ENCODE data around the gene RDH5.

RDH5 gene

DNA sequence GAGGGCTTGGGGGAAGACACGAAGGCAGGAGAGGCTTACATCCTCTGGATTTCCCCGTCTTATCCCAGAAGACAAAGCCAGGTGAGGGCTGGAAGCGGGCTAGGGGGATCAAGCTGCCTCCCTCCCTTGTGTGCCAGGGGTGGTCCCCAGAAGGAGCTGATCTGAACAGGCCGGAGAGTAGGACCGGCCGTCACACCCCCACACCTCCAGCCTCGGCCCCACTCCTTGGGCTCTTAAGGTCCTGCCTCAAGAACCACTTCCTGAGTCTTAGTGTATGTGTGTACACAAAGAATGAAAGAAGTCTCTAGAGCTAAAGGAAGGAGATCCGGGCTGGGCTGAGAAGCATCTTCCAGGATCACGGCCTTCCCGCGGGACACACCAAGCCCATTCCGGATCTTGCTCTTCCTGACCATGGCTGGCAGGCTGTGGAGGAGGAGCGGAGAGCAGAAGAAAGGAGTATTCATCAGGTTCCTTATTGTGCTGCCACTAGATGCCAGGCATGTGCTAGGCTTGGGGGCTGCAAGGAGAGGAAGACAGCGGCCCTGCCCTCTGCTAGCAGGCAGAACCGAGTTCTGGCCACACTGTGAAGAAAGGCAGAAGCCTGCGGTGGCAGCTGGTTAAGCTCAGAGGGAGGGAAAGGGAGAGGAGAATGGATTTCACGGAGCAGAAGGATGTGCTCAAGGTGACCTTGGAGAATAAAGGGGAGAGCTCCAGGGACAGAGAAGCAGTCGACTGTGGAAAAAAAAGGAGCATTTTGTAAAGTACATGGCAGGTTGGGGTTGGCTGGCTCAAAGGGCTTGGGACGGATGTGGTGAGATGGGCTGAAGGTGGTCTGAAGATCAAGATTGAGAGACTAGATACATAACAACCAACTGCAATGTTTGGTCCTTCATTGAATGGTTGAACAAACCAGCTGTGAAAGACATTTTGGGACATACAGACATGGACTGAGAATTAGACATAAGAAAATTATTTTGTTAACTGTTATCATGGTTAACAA lies 9.9 kb downstream of the RDH5 start:
- DNase-seq = no peak

GRCh38 chr12:55732288-55732687 lies 12.1 kb downstream of the RDH5 start:
- no peak for DNase-seq

- no peak for DNase-seq
Measured at GRCh38 chr12:55733021-55733555, 12.9 kb downstream of the RDH5 start.

DNA sequence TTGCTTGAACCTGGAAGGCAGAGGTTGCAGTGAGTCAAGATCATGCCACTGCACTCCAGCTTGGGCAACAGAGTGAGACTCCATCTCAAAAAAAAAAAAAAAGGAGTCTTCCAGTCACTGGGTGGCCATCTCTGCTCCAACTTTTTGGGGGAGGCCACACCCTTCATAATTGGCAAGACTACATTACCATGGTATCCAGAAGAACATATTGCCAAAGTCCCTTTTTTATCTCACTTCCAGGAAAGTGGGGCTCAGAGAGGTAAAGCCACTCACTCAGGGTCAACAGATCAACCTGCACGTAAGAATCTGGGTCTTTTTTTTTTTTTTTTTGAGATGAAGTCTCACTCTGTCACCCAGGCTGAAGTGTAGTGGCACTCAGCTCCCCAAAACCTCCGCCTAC lies 13.7 kb downstream of the RDH5 start:
- DNase-seq = no peak

DNA sequence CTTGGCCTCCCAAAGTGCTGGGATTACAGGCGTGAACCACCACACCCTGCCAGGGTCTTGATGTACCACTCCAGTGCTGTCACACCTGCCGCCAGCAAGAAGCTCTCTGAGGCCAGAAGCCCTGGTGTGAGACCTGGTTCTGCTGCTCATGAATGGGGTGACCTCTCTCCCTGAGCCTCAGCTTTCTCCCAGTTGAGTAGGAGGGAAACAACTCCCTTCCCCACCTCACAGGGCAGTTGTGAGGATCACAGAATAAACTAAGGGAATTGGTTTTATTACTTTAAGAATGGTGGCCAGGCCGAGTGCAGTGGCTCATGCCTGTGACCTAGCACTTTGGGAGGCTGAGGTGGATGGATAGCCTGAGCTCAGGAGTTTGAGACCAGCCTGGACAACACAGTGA lies 14.4 kb downstream of the RDH5 start:
- DNase-seq = no peak

DNA sequence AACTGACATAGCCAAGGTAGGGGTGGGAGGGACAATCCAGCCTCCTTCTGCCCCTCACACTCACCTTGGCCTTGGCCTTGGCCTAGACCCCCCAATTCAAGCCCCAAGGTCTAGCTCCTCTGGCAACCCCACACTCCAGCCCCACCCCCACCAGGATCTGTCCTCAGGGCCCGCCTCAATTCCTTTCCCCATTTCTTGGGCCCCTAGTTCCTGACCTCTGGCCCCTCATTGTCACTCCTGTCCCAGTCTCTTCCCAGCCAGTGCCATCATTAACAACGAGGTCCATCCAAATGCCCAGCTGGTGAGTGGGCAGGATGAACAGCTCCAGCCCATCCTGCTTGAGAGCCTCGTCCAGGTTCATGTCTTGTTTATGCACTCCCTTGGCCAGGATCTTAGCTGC lies 15.9 kb downstream of the RDH5 start:
- DNase-seq = no peak

DNA sequence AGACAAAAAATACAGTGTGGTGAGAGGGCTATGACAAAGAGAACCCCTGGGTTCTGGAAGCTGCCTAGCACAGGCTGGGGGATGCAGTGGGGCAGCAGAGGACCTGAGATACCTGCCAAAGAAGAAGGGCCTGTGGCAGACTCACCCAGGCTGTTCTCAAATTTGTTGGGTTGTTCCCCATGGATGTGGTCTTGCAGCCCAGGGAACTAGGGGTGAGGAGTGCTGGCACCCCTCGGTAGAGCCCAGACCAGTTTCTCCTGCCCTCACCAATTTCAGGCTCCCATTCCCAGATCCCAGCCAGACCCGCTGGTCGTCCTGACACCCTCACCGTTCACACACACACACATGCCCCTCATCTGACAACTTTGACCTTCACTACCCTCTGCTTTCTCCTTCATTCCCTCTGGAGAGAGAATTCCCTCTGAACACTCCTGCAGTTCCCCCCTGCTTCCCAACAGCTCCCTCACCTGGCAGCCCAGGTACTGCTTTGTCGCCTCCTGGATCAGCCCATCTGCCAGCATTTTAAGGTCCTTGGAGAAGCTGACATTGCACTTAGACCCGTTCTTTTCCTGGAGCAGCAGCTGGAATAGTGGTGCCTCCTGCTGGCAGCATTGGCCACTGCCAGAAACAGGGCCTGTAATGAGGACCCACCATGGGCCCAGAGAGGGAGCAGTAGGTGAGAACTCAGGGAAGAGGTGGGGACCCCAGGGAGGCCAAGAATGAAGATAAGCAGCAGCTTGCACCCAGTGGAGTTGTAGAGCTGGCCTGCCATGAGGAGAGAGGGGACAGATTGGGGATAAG lies 16.8 kb downstream of the RDH5 start:
- DNase-seq = peak; percentile 82

- no peak for DNase-seq
Measured at GRCh38 chr12:55737581-55738122, 17.5 kb downstream of the RDH5 start.

DNA sequence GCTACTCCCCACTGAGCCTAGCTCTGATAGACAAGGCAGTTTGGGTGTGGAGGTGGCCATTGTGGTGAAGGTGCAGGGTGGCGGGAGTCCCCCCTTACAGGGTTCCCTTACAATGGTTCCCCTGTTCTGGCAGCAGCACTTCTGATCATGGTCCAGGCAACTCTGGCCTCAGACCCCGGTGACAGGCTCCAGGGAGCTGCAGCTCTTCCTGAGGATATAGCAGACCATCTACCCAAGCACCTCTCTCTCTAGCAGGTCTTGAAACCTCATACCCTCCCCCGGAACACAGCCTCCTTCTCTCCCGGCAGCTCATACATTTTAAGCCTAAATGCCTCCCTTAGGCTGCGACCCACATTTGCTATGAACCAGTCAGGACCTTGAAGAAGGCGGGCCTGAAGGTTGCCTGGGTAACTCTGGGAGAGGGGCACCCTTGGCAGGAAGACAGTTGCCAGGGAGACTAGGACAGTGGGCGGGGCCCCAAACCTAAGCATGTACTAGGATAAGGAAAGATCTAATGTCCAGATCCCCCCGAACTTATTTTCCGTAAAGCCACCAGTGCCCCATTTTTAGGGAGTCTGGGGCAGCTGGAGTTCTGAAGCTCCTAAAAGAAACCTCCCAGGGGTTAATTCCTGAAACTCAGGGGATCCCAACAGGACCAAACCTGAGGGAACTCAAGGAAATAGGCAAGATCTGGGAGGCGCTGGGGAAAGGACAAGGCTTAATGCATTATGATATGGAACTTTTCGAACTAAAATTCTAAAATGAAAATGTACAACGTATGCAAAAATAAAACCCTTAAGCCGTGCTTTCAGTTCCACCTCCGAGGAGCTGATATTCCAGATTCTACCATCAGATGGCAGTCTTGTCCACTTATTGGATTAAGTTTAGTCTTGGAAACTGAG lies 18.2 kb downstream of the RDH5 start:
- peak; percentile 91 for DNase-seq

DNA sequence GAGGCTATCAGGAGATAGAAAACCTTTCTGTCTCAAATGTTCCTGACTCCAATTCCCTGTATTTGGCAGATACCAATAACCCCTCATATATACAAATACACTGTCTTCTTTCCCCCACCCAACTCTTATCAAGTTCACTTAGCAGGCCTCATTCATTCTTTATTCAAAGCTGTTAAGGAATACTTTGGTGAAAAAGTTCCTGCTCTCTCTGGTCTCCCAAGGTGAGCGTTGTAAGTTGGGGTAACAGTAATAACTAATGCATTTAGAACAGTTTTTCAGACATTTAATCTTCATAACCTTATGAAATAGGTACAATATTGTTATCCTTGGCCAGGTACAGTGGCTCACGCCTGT lies 18.8 kb downstream of the RDH5 start:
- no peak for DNase-seq

DNA sequence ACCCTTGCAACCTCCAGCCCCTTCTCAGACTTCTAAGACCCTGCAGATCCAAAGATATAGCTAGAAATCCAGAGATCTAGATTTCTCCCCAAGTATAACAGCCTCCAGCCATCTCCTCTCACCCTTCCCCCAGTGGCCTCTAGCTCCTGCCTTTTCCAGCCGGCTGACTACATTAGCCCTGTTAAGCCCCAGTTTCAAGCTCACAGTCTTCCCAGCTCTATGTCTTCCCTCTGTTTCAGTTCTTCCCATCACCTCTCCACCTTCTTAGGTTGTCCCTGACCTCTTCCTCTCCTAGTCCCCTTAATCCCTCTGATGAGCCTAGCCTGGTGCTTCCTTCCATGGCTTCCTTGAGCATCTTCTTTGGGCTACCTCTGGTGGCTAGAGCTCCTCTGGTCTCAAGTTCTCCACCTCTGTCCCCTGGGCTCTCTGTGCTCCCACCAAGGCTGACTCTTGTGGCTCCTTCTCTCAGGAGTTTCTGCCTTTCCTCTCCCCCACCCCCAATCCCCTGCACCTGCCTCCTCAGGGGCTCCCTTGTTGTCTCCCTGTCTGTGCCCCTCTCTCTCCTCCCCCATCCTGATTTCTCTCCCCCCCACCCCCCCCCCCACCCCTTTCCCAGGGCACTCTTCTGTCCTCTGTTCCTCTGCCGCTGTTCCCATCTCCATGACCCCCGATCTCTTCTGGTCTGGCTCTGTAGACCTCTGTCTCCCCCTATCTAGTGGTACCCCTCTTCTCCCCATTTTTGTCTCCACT lies 21.9 kb downstream of the RDH5 start:
- no peak for DNase-seq

DNA sequence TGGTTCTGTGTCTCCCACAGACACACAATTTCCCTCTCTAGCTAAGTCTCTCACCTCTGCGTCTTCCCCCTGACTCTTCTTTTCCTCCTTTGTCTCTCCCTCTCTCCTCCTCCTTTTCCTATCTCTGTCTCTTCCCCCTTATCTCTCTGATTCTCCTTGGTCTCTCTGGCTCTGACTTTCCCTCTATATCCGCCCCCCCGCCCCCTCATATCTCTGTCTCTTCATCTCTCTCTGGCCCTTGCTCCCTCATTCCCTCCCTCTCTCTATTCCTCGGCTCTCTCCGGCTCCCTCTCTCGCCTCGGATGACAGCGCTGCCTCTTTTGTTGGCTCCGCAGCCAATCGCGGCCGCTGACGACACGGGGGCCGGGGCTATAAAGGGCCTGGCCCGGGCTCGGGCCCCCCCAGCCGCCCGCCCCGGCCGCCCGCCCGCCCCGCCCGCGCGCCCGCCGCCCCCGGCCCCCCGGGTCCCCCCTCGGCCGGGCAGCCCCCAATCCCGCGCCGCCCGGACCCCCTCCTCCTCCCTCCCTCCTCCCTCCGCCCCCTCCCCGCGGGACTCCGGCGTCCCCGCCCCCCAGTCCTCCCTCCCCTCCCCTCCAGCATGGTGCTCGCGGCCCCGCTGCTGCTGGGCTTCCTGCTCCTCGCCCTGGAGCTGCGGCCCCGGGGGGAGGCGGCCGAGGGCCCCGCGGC lies 22.7 kb downstream of the RDH5 start, which contains the start of gene GDF11:
Gene GDF11, plus strand, starts transcription at position 404 of the 687 bp plus-strand sequence. Its CDS starts 195 bp downstream, at position 599.
- peak; percentile 90 for DNase-seq

DNA sequence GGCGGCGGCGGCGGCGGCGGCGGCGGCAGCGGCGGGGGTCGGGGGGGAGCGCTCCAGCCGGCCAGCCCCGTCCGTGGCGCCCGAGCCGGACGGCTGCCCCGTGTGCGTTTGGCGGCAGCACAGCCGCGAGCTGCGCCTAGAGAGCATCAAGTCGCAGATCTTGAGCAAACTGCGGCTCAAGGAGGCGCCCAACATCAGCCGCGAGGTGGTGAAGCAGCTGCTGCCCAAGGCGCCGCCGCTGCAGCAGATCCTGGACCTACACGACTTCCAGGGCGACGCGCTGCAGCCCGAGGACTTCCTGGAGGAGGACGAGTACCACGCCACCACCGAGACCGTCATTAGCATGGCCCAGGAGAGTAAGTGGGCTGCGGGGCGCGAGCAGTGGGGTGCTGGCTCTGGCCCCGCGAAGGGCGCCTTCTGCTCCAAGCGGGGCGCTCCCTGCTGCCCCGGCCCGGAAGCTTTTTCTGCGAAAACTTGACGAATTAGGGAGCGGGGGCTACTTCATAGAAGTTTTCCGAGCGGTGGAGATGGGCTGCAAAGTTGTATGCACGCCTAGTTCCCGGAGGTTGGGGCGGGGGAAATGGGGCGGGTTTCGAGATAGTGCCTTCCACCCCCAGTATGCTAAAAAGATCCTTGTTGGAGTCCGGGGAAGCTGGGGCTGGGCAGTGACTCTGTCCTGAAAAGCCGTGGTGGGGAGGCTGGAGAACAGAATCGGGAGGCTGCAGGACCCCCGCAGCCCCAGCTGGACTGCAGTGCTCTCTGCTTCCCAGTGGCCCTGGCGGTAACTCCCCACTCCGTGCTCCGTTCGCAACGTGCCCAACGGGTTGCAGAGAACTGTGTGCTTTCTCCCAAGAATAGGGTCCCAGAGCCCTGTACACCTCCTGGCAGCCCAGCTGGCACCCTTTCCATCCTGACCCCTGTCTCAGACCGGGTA lies 23.5 kb downstream of the RDH5 start:
- peak; percentile 81 for DNase-seq

- DNase-seq = no peak
Measured at GRCh38 chr12:55744340-55745030, 24.3 kb downstream of the RDH5 start.

GRCh38 chr12:55745361-55746173 lies 25.4 kb downstream of the RDH5 start:
- DNase-seq = no peak

- no peak for DNase-seq
Measured at GRCh38 chr12:55746174-55746912, 26.1 kb downstream of the RDH5 start.

- no peak for DNase-seq
Measured at GRCh38 chr12:55746913-55747231, 26.7 kb downstream of the RDH5 start.

Measured in activated effector memory CD4-positive, alpha-beta T cell treated with anti-CD3 and anti-CD28 coated beads, Interleukin-2, amount 50 U/mL, for 16 hours (primary cell).